Measurements from ENCODE around the gene SPSB2.

SPSB2 gene

GRCh38 chr12:6829536-6830220 lies 43.4 kb downstream of the SPSB2 start:
- DNase-seq = peak; percentile 77

- DNase-seq = peak; percentile 77
Observed at GRCh38 chr12:6828781-6829535, 44.1 kb downstream of the SPSB2 start.

- peak; percentile 83 for DNase-seq
Observed at GRCh38 chr12:6827982-6828780, 44.9 kb downstream of the SPSB2 start, which contains the start of gene P3H3. P3H3 (plus strand) TSS chr12:6828407; CDS start chr12:6828441, 34 bp downstream.

- peak; percentile 98 for DNase-seq
Observed at GRCh38 chr12:6827437-6827911, 45.6 kb downstream of the SPSB2 start.

GRCh38 chr12:6826734-6827436 lies 46.2 kb downstream of the SPSB2 start:
- DNase-seq = no peak

- no peak for DNase-seq
Observed at GRCh38 chr12:6826125-6826733, 46.9 kb downstream of the SPSB2 start.

- DNase-seq = peak; percentile 96
Observed at GRCh38 chr12:6825398-6826124, 47.5 kb downstream of the SPSB2 start.

- DNase-seq = no peak
Observed at GRCh38 chr12:6824901-6825381, 48.2 kb downstream of the SPSB2 start.

- DNase-seq = no peak
Observed at GRCh38 chr12:6824085-6824775, 48.9 kb downstream of the SPSB2 start.

GRCh38 chr12:6823182-6824084 lies 49.7 kb downstream of the SPSB2 start:
- no peak for DNase-seq

- no peak for DNase-seq
Observed at GRCh38 chr12:6822426-6823135, 50.5 kb downstream of the SPSB2 start.

GRCh38 chr12:6821591-6822425 lies 51.3 kb downstream of the SPSB2 start, which contains the start of gene GPR162:
GPR162 (plus strand) TSS chr12:6821821; CDS start chr12:6823899, 2,078 bp downstream.
- DNase-seq = peak; percentile 89
